ENCODE measurements around the gene SLC35A5. TPM values are rescaled to one million over a fixed set of nuclear protein-coding genes. Genes with fewer than 3 reads are reported as not detected.

The SLC35A5 gene
- total and polyA plus RNA-seq, 2 of the 13 experiments (the other 11 are each of a cell fraction or from before 2014, with no cell fraction given), result 15.5 to 26.5 TPM

- TF ChIP-seq, protein P1, sequence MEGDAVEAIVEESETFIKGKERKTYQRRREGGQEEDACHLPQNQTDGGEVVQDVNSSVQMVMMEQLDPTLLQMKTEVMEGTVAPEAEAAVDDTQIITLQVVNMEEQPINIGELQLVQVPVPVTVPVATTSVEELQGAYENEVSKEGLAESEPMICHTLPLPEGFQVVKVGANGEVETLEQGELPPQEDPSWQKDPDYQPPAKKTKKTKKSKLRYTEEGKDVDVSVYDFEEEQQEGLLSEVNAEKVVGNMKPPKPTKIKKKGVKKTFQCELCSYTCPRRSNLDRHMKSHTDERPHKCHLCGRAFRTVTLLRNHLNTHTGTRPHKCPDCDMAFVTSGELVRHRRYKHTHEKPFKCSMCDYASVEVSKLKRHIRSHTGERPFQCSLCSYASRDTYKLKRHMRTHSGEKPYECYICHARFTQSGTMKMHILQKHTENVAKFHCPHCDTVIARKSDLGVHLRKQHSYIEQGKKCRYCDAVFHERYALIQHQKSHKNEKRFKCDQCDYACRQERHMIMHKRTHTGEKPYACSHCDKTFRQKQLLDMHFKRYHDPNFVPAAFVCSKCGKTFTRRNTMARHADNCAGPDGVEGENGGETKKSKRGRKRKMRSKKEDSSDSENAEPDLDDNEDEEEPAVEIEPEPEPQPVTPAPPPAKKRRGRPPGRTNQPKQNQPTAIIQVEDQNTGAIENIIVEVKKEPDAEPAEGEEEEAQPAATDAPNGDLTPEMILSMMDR (CRISPR knock-in tag; IDR thresholded peaks at IDR 0.05), result no peak
- TF ChIP-seq SRSF4 (IDR thresholded peaks at IDR 0.05; ENCODE audit: low read depth, low read length, poor library complexity, severe bottlenecking) (no peak), ZNF451 (CRISPR knock-in tag; IDR thresholded peaks at IDR 0.05) (no peak)
- TF ChIP-seq, protein P2, sequence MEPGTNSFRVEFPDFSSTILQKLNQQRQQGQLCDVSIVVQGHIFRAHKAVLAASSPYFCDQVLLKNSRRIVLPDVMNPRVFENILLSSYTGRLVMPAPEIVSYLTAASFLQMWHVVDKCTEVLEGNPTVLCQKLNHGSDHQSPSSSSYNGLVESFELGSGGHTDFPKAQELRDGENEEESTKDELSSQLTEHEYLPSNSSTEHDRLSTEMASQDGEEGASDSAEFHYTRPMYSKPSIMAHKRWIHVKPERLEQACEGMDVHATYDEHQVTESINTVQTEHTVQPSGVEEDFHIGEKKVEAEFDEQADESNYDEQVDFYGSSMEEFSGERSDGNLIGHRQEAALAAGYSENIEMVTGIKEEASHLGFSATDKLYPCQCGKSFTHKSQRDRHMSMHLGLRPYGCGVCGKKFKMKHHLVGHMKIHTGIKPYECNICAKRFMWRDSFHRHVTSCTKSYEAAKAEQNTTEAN (CRISPR knock-in tag; conservative IDR thresholded peaks at IDR 0.05), result no peak
- TF ChIP-seq, protein P3, sequence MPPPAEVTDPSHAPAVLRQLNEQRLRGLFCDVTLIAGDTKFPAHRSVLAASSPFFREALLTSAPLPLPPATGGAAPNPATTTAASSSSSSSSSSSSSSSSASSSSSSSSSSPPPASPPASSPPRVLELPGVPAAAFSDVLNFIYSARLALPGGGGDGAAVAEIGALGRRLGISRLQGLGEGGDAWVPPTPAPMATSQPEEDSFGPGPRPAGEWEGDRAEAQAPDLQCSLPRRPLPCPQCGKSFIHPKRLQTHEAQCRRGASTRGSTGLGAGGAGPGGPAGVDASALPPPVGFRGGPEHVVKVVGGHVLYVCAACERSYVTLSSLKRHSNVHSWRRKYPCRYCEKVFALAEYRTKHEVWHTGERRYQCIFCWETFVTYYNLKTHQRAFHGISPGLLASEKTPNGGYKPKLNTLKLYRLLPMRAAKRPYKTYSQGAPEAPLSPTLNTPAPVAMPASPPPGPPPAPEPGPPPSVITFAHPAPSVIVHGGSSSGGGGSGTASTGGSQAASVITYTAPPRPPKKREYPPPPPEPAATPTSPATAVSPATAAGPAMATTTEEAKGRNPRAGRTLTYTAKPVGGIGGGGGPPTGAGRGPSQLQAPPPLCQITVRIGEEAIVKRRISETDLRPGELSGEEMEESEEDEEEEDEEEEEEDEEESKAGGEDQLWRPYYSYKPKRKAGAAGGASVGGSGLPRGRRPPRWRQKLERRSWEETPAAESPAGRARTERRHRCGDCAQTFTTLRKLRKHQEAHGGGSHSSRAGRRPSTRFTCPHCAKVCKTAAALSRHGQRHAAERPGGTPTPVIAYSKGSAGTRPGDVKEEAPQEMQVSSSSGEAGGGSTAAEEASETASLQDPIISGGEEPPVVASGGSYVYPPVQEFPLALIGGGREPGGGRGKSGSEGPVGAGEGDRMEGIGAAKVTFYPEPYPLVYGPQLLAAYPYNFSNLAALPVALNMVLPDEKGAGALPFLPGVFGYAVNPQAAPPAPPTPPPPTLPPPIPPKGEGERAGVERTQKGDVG (CRISPR knock-in tag; IDR thresholded peaks at IDR 0.05; ENCODE audit: borderline replicate concordance), result no peak
These were observed 25.5 kb downstream of the SLC35A5 start (continued) for GRCh38 chr3:112587336-112587735.

DNA sequence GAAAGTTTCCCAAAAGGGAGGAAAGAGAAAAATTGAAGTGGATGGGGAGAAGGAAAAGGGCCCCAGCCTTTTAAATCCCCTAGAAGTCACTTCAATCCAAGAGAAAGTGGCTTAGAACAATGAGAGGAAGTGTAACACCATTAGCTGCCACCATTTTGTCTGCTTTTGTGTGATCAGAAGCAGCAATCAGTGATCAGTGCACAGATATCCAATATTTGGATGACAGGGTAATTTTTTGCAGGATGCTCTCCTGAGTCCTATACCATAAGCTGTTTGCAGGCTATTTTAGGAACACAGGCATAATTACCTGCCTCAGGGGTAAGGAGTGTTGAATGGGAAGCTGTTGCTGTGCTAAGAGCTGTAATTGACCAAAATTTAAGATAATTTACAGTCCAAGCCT lies 31.4 kb downstream of the SLC35A5 start:
- H2AFZ ChIP-seq (ENCODE audit: low read length), result no peak overlapping the region
- in situ Hi-C loops (cut with HindIII; ENCODE audit: extremely low pct_ligation_motif_present, low pct_unique_long_range_greater_than_20kb) (no loop called here), intact Hi-C loops (cut with micrococcal nuclease; ENCODE audit: unreplicated experiment) (no loop called here)
- TF ChIP-seq ZNF382 (CRISPR knock-in tag; IDR thresholded peaks at IDR 0.05; ENCODE audit: borderline replicate concordance) (no peak), ATRX (CRISPR knock-in tag; IDR thresholded peaks at IDR 0.05; ENCODE audit: borderline replicate concordance) (no peak), GLI4 (CRISPR knock-in tag; IDR thresholded peaks at IDR 0.05; ENCODE audit: borderline replicate concordance) (no peak), MED8 (CRISPR knock-in tag; IDR thresholded peaks at IDR 0.05; ENCODE audit: insufficient replicate concordance) (no peak), TAF1 (CRISPR knock-in tag; IDR thresholded peaks at IDR 0.05) (no peak), NFYB (CRISPR knock-in tag; IDR thresholded peaks at IDR 0.05) (no peak), ATF3 (CRISPR knock-in tag; IDR thresholded peaks at IDR 0.05) (no peak), SNRNP70 (IDR thresholded peaks at IDR 0.05; ENCODE audit: low read depth, low read length) (no peak), HMG20B (CRISPR knock-in tag; conservative IDR thresholded peaks at IDR 0.05) (no peak), ZNF33A (CRISPR knock-in tag; IDR thresholded peaks at IDR 0.05; ENCODE audit: borderline replicate concordance) (no peak)
- CTCF ChIA-PET (ENCODE audit: low intra/inter-chr PET ratio, low total read pairs), result no interaction called here
- no peaks in the 10 kb centered on the region for H3K9me3 ChIP-seq (ENCODE audit: low read length)
- ATAC-seq (no peak), FAIRE-seq (no peak), DNase-seq (ENCODE audit: low spot score) (no peak)
- peaks cover 0 to 4% of the 10 kb centered on the region in 2 experiments; a peak in 1 of 5 replicates for H3K36me3 ChIP-seq (replicated peaks in 1 of 2; ENCODE audit: control insufficient read depth in 1 of 2, insufficient read depth in 2 of 2, low read length in 2 of 2)
- no peak overlapping the region for H3K4me3 ChIP-seq (replicated peaks in 1 of 3; ENCODE audit: insufficient read depth in 1 of 3, low read depth in 2 of 3, low read length in 3 of 3)
- no peak overlapping the region for H3K9ac ChIP-seq (ENCODE audit: insufficient read depth, low read depth, low read length)
- H3K79me2 ChIP-seq (ENCODE audit: insufficient read depth, low read length), result no peaks in the 10 kb centered on the region
- H3K27me3 ChIP-seq (ENCODE audit: control insufficient read depth in 1 of 2, insufficient read depth in 2 of 2, low read length in 2 of 2), result no peaks in the 10 kb centered on the region
- H4K20me1 ChIP-seq (ENCODE audit: insufficient read depth, low read length), result no peaks in the 10 kb centered on the region
- H3K4me1 ChIP-seq (ENCODE audit: insufficient read depth, low read length), result no peaks in the 10 kb centered on the region
- BruUV-seq (replicated peaks), result no TSS peak
- H3K27ac ChIP-seq (ENCODE audit: extremely low read length, insufficient read depth, low read length), result no peak overlapping the region
- H3K4me2 ChIP-seq (ENCODE audit: low read depth, low read length), result no peak overlapping the region
- POLR2A ChIA-PET, result no interaction called here

Measured in HepG2 (cell line).